NCI-H1417 treated with DMSO at 0.1 percent for 48 hours (cell line): ENCODE results near the gene UNC5C.

Experiments used
- DNase-seq: peaks from one replicate; lab custom pipeline; 2025; lab: John Stamatoyannopoulos, UW

The UNC5C gene

GRCh38 chr4:95265814-95266740 is 282.7 kb downstream of the UNC5C start:
- DNase-seq, result no peak

GRCh38 chr4:95264843-95265242 is 283.9 kb downstream of the UNC5C start:
- no peak for DNase-seq

GRCh38 chr4:95263960-95264359 is 284.8 kb downstream of the UNC5C start:
- no peak for DNase-seq

GRCh38 chr4:95263391-95263790 is 285.4 kb downstream of the UNC5C start:
- DNase-seq, result no peak

- no peak for DNase-seq
Measured at GRCh38 chr4:95256108-95256835, 292.5 kb downstream of the UNC5C start.

- DNase-seq, result no peak
Measured at GRCh38 chr4:95255396-95256107, 293.2 kb downstream of the UNC5C start.

- DNase-seq, result no peak
Measured at GRCh38 chr4:95251568-95251967, 297.2 kb downstream of the UNC5C start.

GRCh38 chr4:95250544-95251137 is 298.1 kb downstream of the UNC5C start:
- no peak for DNase-seq

- no peak for DNase-seq
Measured at GRCh38 chr4:95249426-95250021, 299.2 kb downstream of the UNC5C start.

GRCh38 chr4:95248720-95249425 is 299.9 kb downstream of the UNC5C start:
- no peak for DNase-seq

- DNase-seq, result no peak
Measured at GRCh38 chr4:95243892-95244291, 304.9 kb downstream of the UNC5C start.

- DNase-seq, result no peak
Measured at GRCh38 chr4:95238554-95238953, 310.2 kb downstream of the UNC5C start.

- DNase-seq, result no peak
Measured at GRCh38 chr4:95232358-95233156, 316.2 kb downstream of the UNC5C start.

- no peak for DNase-seq
Measured at GRCh38 chr4:95231681-95232080, 317.1 kb downstream of the UNC5C start.

GRCh38 chr4:95225849-95226248 is 322.9 kb downstream of the UNC5C start:
- no peak for DNase-seq

GRCh38 chr4:95224402-95224801 is 324.4 kb downstream of the UNC5C start:
- no peak for DNase-seq

GRCh38 chr4:95220205-95221175 is 328.3 kb downstream of the UNC5C start:
- DNase-seq, result no peak

GRCh38 chr4:95219109-95219508 is 329.7 kb downstream of the UNC5C start:
- DNase-seq, result no peak

GRCh38 chr4:95217197-95217596 is 331.6 kb downstream of the UNC5C start:
- DNase-seq, result no peak
